NCI-H1436 (cell line): ENCODE data around the gene COL5A1.
"Not testable (repeated sequence)": the region's sequence is repeated elsewhere in the genome, so short reads cannot be mapped to it uniquely, and the experiment has no call there.

Experiments
- DNase-seq: peaks from one replicate; lab custom pipeline; 2025; lab: John Stamatoyannopoulos, UW

Gene COL5A1

GRCh38 chr9:134640506-134641172 is 964 bp upstream of the COL5A1 start:
- no peak for DNase-seq

GRCh38 chr9:134641990-134642384 is 384 bp downstream of the COL5A1 start:
- DNase-seq = no peak

GRCh38 chr9:134642385-134643181 is 980 bp downstream of the COL5A1 start:
- DNase-seq = no peak

GRCh38 chr9:134643222-134643671 is 1.6 kb downstream of the COL5A1 start:
- no peak for DNase-seq

- DNase-seq = not testable (repeated sequence)
Observed at GRCh38 chr9:134644401-134644724, 2.8 kb downstream of the COL5A1 start.

GRCh38 chr9:134644725-134645606 is 3.4 kb downstream of the COL5A1 start:
- no peak for DNase-seq

- DNase-seq = no peak
Observed at GRCh38 chr9:134645607-134646365, 4.2 kb downstream of the COL5A1 start.

- DNase-seq = no peak
Observed at GRCh38 chr9:134647359-134648080, 5.9 kb downstream of the COL5A1 start.

GRCh38 chr9:134648701-134649530 is 7.3 kb downstream of the COL5A1 start:
- DNase-seq = no peak

- no peak for DNase-seq
Observed at GRCh38 chr9:134650431-134651190, 9.0 kb downstream of the COL5A1 start.

GRCh38 chr9:134651226-134651905 is 9.8 kb downstream of the COL5A1 start:
- DNase-seq = no peak

GRCh38 chr9:134652291-134653225 is 11.0 kb downstream of the COL5A1 start:
- DNase-seq = no peak

- no peak for DNase-seq
Observed at GRCh38 chr9:134653259-134654009, 11.8 kb downstream of the COL5A1 start.

GRCh38 chr9:134655101-134655500 is 13.5 kb downstream of the COL5A1 start:
- no peak for DNase-seq

GRCh38 chr9:134655586-134656333 is 14.2 kb downstream of the COL5A1 start:
- DNase-seq = no peak

GRCh38 chr9:134656334-134657006 is 14.9 kb downstream of the COL5A1 start:
- DNase-seq = no peak
